GM23338 (cell line): ENCODE results near the gene GDE1. TPM values are rescaled to one million over a fixed set of nuclear protein-coding genes. Genes with fewer than 3 reads are reported as not detected.

Experiments
- CREB1 ChIP-seq: fragments of 250-450 bp; sonication (Bioruptor Pico); IDR thresholded peaks from 2 replicates; pipeline ENCODE4 v1.5.0; 2020; ENCODE audit warnings: low read depth, mild to moderate bottlenecking, moderate library complexity
- CTCF ChIP-seq, 2 experiments: fragments of 200-600 bp in 1 of 2; sonication (generic) in 1 of 2; conservative IDR thresholded peaks; 2 replicates each; pipeline versions ENCODE4 v1.5.1 to v1.6.1; 2016 to 2017; ENCODE audit warnings: antibody characterized with exemption in 2 of 2, low read depth in 2 of 2, mild to moderate bottlenecking in 2 of 2, moderate library complexity in 1 of 2
- EZH2 ChIP-seq: fragments of 200-600 bp; sonication (generic); IDR thresholded peaks from one replicate; pipeline ENCODE4 v1.8.0; 2017; ENCODE audit warnings: antibody characterized with exemption, mild to moderate bottlenecking, low read depth; ENCODE audit not compliant: unreplicated experiment
- NANOG ChIP-seq: IDR thresholded peaks from 2 replicates; pipeline ENCODE4 v1.6.1; 2016; ENCODE audit warnings: antibody characterized with exemption, borderline replicate concordance
- ZNF114 ChIP-seq: fragments of 250-450 bp; sonication (Bioruptor Pico); IDR thresholded peaks from 2 replicates; pipeline ENCODE4 v1.5.0; 2020; ENCODE audit warnings: mild to moderate bottlenecking, moderate library complexity
- ZNF331 ChIP-seq: fragments of 250-450 bp; sonication (Bioruptor Pico); IDR thresholded peaks from 2 replicates; pipeline ENCODE4 v1.5.0; 2020; ENCODE audit warnings: low read depth, mild to moderate bottlenecking, moderate library complexity
- polyA plus RNA-seq: library from polyadenylated mRNA; unstranded; fragments of >200 nt; fragmentation: Nextera tagmentation; extraction: Ambion mirVana; gene quantifications from 2 replicates; pipeline ENCODE4 v1.2.1, GENCODE V29; 2016
- total RNA-seq: library from RNA; depleted of rRNA; stranded (reverse); fragments of >200 nt; shearing (Covaris generic); gene quantifications from 2 replicates; pipeline ENCODE4 v1.2.3, GENCODE V29; 2014
- TF ChIP-seq, protein P1 (sequence below): fragments of 250-450 bp; sonication (Bioruptor Pico); IDR thresholded peaks from 2 replicates; pipeline ENCODE4 v1.5.0; 2020; ENCODE audit warnings: mild to moderate bottlenecking, moderate library complexity
- TF ChIP-seq, protein P2 (sequence below): IDR thresholded peaks from 2 replicates; pipeline ENCODE4 v1.6.1; 2016; ENCODE audit warnings: antibody characterized with exemption

The GDE1 gene
- total and polyA plus RNA-seq, 2 experiments from 2014 or later = 30.0 to 69.3 TPM

GRCh38 chr16:19512297-19512696 is 9.6 kb downstream of the GDE1 start (continued):
- TF ChIP-seq, protein P1, sequence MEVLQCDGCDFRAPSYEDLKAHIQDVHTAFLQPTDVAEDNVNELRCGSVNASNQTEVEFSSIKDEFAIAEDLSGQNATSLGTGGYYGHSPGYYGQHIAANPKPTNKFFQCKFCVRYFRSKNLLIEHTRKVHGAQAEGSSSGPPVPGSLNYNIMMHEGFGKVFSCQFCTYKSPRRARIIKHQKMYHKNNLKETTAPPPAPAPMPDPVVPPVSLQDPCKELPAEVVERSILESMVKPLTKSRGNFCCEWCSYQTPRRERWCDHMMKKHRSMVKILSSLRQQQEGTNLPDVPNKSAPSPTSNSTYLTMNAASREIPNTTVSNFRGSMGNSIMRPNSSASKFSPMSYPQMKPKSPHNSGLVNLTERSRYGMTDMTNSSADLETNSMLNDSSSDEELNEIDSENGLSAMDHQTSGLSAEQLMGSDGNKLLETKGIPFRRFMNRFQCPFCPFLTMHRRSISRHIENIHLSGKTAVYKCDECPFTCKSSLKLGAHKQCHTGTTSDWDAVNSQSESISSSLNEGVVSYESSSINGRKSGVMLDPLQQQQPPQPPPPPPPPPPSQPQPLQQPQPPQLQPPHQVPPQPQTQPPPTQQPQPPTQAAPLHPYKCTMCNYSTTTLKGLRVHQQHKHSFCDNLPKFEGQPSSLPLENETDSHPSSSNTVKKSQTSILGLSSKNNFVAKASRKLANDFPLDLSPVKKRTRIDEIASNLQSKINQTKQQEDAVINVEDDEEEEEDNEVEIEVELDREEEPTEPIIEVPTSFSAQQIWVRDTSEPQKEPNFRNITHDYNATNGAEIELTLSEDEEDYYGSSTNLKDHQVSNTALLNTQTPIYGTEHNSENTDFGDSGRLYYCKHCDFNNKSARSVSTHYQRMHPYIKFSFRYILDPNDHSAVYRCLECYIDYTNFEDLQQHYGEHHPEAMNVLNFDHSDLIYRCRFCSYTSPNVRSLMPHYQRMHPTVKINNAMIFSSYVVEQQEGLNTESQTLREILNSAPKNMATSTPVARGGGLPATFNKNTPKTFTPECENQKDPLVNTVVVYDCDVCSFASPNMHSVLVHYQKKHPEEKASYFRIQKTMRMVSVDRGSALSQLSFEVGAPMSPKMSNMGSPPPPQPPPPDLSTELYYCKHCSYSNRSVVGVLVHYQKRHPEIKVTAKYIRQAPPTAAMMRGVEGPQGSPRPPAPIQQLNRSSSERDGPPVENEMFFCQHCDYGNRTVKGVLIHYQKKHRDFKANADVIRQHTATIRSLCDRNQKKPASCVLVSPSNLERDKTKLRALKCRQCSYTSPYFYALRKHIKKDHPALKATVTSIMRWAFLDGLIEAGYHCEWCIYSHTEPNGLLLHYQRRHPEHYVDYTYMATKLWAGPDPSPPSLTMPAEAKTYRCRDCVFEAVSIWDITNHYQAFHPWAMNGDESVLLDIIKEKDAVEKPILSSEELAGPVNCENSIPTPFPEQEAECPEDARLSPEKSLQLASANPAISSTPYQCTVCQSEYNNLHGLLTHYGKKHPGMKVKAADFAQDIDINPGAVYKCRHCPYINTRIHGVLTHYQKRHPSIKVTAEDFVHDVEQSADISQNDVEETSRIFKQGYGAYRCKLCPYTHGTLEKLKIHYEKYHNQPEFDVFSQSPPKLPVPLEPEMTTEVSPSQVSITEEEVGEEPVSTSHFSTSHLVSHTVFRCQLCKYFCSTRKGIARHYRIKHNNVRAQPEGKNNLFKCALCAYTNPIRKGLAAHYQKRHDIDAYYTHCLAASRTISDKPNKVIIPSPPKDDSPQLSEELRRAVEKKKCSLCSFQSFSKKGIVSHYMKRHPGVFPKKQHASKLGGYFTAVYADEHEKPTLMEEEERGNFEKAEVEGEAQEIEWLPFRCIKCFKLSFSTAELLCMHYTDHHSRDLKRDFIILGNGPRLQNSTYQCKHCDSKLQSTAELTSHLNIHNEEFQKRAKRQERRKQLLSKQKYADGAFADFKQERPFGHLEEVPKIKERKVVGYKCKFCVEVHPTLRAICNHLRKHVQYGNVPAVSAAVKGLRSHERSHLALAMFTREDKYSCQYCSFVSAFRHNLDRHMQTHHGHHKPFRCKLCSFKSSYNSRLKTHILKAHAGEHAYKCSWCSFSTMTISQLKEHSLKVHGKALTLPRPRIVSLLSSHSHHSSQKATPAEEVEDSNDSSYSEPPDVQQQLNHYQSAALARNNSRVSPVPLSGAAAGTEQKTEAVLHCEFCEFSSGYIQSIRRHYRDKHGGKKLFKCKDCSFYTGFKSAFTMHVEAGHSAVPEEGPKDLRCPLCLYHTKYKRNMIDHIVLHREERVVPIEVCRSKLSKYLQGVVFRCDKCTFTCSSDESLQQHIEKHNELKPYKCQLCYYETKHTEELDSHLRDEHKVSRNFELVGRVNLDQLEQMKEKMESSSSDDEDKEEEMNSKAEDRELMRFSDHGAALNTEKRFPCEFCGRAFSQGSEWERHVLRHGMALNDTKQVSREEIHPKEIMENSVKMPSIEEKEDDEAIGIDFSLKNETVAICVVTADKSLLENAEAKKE (CRISPR knock-in tag) = no peak
- TF ChIP-seq NANOG (no peak), CREB1 (CRISPR knock-in tag) (no peak), ZNF331 (CRISPR knock-in tag) (no peak), EZH2 (no peak), ZNF114 (CRISPR knock-in tag) (no peak), CTCF (conservative IDR thresholded peaks at IDR 0.05; ENCODE audit: low read depth in 2 of 2) (no peak)
- TF ChIP-seq, protein P2, sequence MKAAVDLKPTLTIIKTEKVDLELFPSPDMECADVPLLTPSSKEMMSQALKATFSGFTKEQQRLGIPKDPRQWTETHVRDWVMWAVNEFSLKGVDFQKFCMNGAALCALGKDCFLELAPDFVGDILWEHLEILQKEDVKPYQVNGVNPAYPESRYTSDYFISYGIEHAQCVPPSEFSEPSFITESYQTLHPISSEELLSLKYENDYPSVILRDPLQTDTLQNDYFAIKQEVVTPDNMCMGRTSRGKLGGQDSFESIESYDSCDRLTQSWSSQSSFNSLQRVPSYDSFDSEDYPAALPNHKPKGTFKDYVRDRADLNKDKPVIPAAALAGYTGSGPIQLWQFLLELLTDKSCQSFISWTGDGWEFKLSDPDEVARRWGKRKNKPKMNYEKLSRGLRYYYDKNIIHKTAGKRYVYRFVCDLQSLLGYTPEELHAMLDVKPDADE = no peak
